ENCODE data around the gene HTR1E.

Gene HTR1E

GRCh38 chr6:86952991-86953390 is 15.7 kb downstream of the HTR1E start:
- no peaks in the 10 kb centered on the region for H3K9me3 ChIP-seq (ENCODE audit: control extremely low read depth in 1 of 5, control insufficient read depth in 4 of 5, insufficient read depth in 2 of 5, low read depth in 1 of 5, low read length in 4 of 5)
- H3K27me3 ChIP-seq (replicated peaks in 2 of 5; ENCODE audit: control insufficient read depth in 4 of 5, insufficient read depth in 5 of 5, low read length in 4 of 5), result peaks cover 0 to 2% (median 0%) of the 10 kb centered on the region in 5 experiments
- ChIA-PET POLR2A (no interaction called here), CTCF (no interaction called here)
- H3K36me3 ChIP-seq (ENCODE audit: control insufficient read depth in 4 of 4, insufficient read depth in 4 of 4, low read length in 3 of 4), result no peaks in the 10 kb centered on the region
- no CpG with 5 or more reads among the region's 1 CpG for WGBS (ENCODE audit: insufficient coverage)
- DNase-seq, result no peak
- no peak overlapping the region for H3K4me3 ChIP-seq (ENCODE audit: control insufficient read depth in 1 of 7, extremely low read depth in 1 of 7, insufficient read depth in 4 of 7, low read depth in 2 of 7, low read length in 6 of 7)
- H3K27ac ChIP-seq (ENCODE audit: insufficient read depth in 1 of 2, low read depth in 1 of 2, low read length in 2 of 2, poor library complexity in 1 of 2, severe bottlenecking in 2 of 2), result no peak overlapping the region
- no peaks in the 10 kb centered on the region for H3K4me1 ChIP-seq (ENCODE audit: control extremely low read depth in 1 of 4, control insufficient read depth in 4 of 4, insufficient read depth in 4 of 4, low read length in 3 of 4)

- ChIA-PET CTCF (no interaction called here), POLR2A (no interaction called here)
- Histone ChIP-seq H3K4me1 (ENCODE audit: control extremely low read depth in 1 of 4, control insufficient read depth in 4 of 4, insufficient read depth in 4 of 4, low read length in 3 of 4) (no peaks in the 10 kb centered on the region), H3K36me3 (ENCODE audit: control insufficient read depth in 4 of 4, insufficient read depth in 4 of 4, low read length in 3 of 4) (no peaks in the 10 kb centered on the region), H3K27me3 (replicated peaks in 2 of 5; ENCODE audit: control insufficient read depth in 4 of 5, insufficient read depth in 5 of 5, low read length in 4 of 5) (no peaks in the 10 kb centered on the region), H3K27ac (ENCODE audit: insufficient read depth in 1 of 2, low read depth in 1 of 2, low read length in 2 of 2, poor library complexity in 1 of 2, severe bottlenecking in 2 of 2) (no peak overlapping the region), H3K9me3 (ENCODE audit: control extremely low read depth in 1 of 5, control insufficient read depth in 4 of 5, insufficient read depth in 2 of 5, low read depth in 1 of 5, low read length in 4 of 5) (no peaks in the 10 kb centered on the region), H3K4me3 (ENCODE audit: control insufficient read depth in 1 of 7, extremely low read depth in 1 of 7, insufficient read depth in 4 of 7, low read depth in 2 of 7, low read length in 6 of 7) (no peak overlapping the region)
- 100% methylated on average over 1 of the region's 2 CpGs for WGBS (ENCODE audit: insufficient coverage)
- DNase-seq, result no peak
Measured at GRCh38 chr6:86959656-86960055, 22.3 kb downstream of the HTR1E start.

- H3K27me3 ChIP-seq (replicated peaks in 2 of 5; ENCODE audit: control insufficient read depth in 4 of 5, insufficient read depth in 5 of 5, low read length in 4 of 5), result peaks cover 0 to 2% (median 0%) of the 10 kb centered on the region in 5 experiments
- no peaks in the 10 kb centered on the region for H3K4me1 ChIP-seq (ENCODE audit: control extremely low read depth in 1 of 4, control insufficient read depth in 4 of 4, insufficient read depth in 4 of 4, low read length in 3 of 4)
- DNase-seq, result no peak
- no peaks in the 10 kb centered on the region for H3K36me3 ChIP-seq (ENCODE audit: control insufficient read depth in 4 of 4, insufficient read depth in 4 of 4, low read length in 3 of 4)
- no peak overlapping the region for H3K27ac ChIP-seq (ENCODE audit: insufficient read depth in 1 of 2, low read depth in 1 of 2, low read length in 2 of 2, poor library complexity in 1 of 2, severe bottlenecking in 2 of 2)
- H3K9me3 ChIP-seq (ENCODE audit: control extremely low read depth in 1 of 5, control insufficient read depth in 4 of 5, insufficient read depth in 2 of 5, low read depth in 1 of 5, low read length in 4 of 5), result no peaks in the 10 kb centered on the region
- CTCF ChIA-PET, result no interaction called here
- POLR2A ChIA-PET, result no interaction called here
- 94% methylated on average over 7 of the region's 8 CpGs for WGBS (ENCODE audit: insufficient coverage)
- no peak overlapping the region for H3K4me3 ChIP-seq (ENCODE audit: control insufficient read depth in 1 of 7, extremely low read depth in 1 of 7, insufficient read depth in 4 of 7, low read depth in 2 of 7, low read length in 6 of 7)
Measured at GRCh38 chr6:86961455-86962200, 24.3 kb downstream of the HTR1E start.

GRCh38 chr6:86963352-86963751 is 26.0 kb downstream of the HTR1E start:
- no CpG with 5 or more reads among the region's 2 CpGs for WGBS (ENCODE audit: insufficient coverage)
- DNase-seq, result no peak

GRCh38 chr6:86964029-86964579 is 26.8 kb downstream of the HTR1E start:
- Histone ChIP-seq H3K9me3 (ENCODE audit: control extremely low read depth in 1 of 5, control insufficient read depth in 4 of 5, insufficient read depth in 2 of 5, low read depth in 1 of 5, low read length in 4 of 5) (no peaks in the 10 kb centered on the region), H3K27ac (ENCODE audit: insufficient read depth in 1 of 2, low read depth in 1 of 2, low read length in 2 of 2, poor library complexity in 1 of 2, severe bottlenecking in 2 of 2) (no peak overlapping the region), H3K4me1 (ENCODE audit: control extremely low read depth in 1 of 4, control insufficient read depth in 4 of 4, insufficient read depth in 4 of 4, low read length in 3 of 4) (no peaks in the 10 kb centered on the region), H3K4me3 (ENCODE audit: control insufficient read depth in 1 of 7, extremely low read depth in 1 of 7, insufficient read depth in 4 of 7, low read depth in 2 of 7, low read length in 6 of 7) (no peak overlapping the region), H3K27me3 (replicated peaks in 2 of 5; ENCODE audit: control insufficient read depth in 4 of 5, insufficient read depth in 5 of 5, low read length in 4 of 5) (peaks cover 0 to 2% (median 0%) of the 10 kb centered on the region in 5 experiments), H3K36me3 (ENCODE audit: control insufficient read depth in 4 of 4, insufficient read depth in 4 of 4, low read length in 3 of 4) (no peaks in the 10 kb centered on the region)
- 84% methylated on average over 2 of the region's 4 CpGs for WGBS (ENCODE audit: insufficient coverage)
- ChIA-PET POLR2A (no interaction called here), CTCF (no interaction called here)
- DNase-seq, result no peak

More at GRCh38 chr6:86963352-86963751, 26.0 kb downstream of the HTR1E start:
- Histone ChIP-seq H3K27ac (ENCODE audit: insufficient read depth in 1 of 2, low read depth in 1 of 2, low read length in 2 of 2, poor library complexity in 1 of 2, severe bottlenecking in 2 of 2) (no peak overlapping the region), H3K4me3 (ENCODE audit: control insufficient read depth in 1 of 7, extremely low read depth in 1 of 7, insufficient read depth in 4 of 7, low read depth in 2 of 7, low read length in 6 of 7) (no peak overlapping the region), H3K9me3 (ENCODE audit: control extremely low read depth in 1 of 5, control insufficient read depth in 4 of 5, insufficient read depth in 2 of 5, low read depth in 1 of 5, low read length in 4 of 5) (no peaks in the 10 kb centered on the region), H3K27me3 (replicated peaks in 2 of 5; ENCODE audit: control insufficient read depth in 4 of 5, insufficient read depth in 5 of 5, low read length in 4 of 5) (peaks cover 0 to 2% (median 0%) of the 10 kb centered on the region in 5 experiments), H3K4me1 (ENCODE audit: control extremely low read depth in 1 of 4, control insufficient read depth in 4 of 4, insufficient read depth in 4 of 4, low read length in 3 of 4) (no peaks in the 10 kb centered on the region), H3K36me3 (ENCODE audit: control insufficient read depth in 4 of 4, insufficient read depth in 4 of 4, low read length in 3 of 4) (no peaks in the 10 kb centered on the region)
- ChIA-PET CTCF (no interaction called here), POLR2A (no interaction called here)

- no peak for DNase-seq
- Histone ChIP-seq H3K9me3 (ENCODE audit: control extremely low read depth in 1 of 5, control insufficient read depth in 4 of 5, insufficient read depth in 2 of 5, low read depth in 1 of 5, low read length in 4 of 5) (no peaks in the 10 kb centered on the region), H3K36me3 (ENCODE audit: control insufficient read depth in 4 of 4, insufficient read depth in 4 of 4, low read length in 3 of 4) (no peaks in the 10 kb centered on the region), H3K27ac (ENCODE audit: insufficient read depth in 1 of 2, low read depth in 1 of 2, low read length in 2 of 2, poor library complexity in 1 of 2, severe bottlenecking in 2 of 2) (no peak overlapping the region), H3K4me3 (ENCODE audit: control insufficient read depth in 1 of 7, extremely low read depth in 1 of 7, insufficient read depth in 4 of 7, low read depth in 2 of 7, low read length in 6 of 7) (no peak overlapping the region), H3K4me1 (ENCODE audit: control extremely low read depth in 1 of 4, control insufficient read depth in 4 of 4, insufficient read depth in 4 of 4, low read length in 3 of 4) (no peaks in the 10 kb centered on the region), H3K27me3 (replicated peaks in 2 of 5; ENCODE audit: control insufficient read depth in 4 of 5, insufficient read depth in 5 of 5, low read length in 4 of 5) (peaks cover 0 to 2% (median 0%) of the 10 kb centered on the region in 5 experiments)
- CTCF ChIA-PET, result no interaction called here
- POLR2A ChIA-PET, result no interaction called here
- 83% methylated on average over 1 of the region's 1 CpG for WGBS (ENCODE audit: insufficient coverage)
Measured at GRCh38 chr6:86966271-86966670, 28.9 kb downstream of the HTR1E start.

GRCh38 chr6:86969573-86969972 is 32.2 kb downstream of the HTR1E start:
- no peaks in the 10 kb centered on the region for H3K4me1 ChIP-seq (ENCODE audit: control extremely low read depth in 1 of 4, control insufficient read depth in 4 of 4, insufficient read depth in 4 of 4, low read length in 3 of 4)
- DNase-seq, result no peak
- H3K4me3 ChIP-seq (ENCODE audit: control insufficient read depth in 1 of 7, extremely low read depth in 1 of 7, insufficient read depth in 4 of 7, low read depth in 2 of 7, low read length in 6 of 7), result no peak overlapping the region
- H3K36me3 ChIP-seq (ENCODE audit: control insufficient read depth in 4 of 4, insufficient read depth in 4 of 4, low read length in 3 of 4), result no peaks in the 10 kb centered on the region
- peaks cover 0 to 2% (median 0%) of the 10 kb centered on the region in 5 experiments for H3K27me3 ChIP-seq (replicated peaks in 2 of 5; ENCODE audit: control insufficient read depth in 4 of 5, insufficient read depth in 5 of 5, low read length in 4 of 5)
- no peaks in the 10 kb centered on the region for H3K9me3 ChIP-seq (ENCODE audit: control extremely low read depth in 1 of 5, control insufficient read depth in 4 of 5, insufficient read depth in 2 of 5, low read depth in 1 of 5, low read length in 4 of 5)
- WGBS (ENCODE audit: insufficient coverage), result 100% methylated on average over 1 of the region's 4 CpGs
- POLR2A ChIA-PET, result no interaction called here
- CTCF ChIA-PET, result no interaction called here
- H3K27ac ChIP-seq (ENCODE audit: insufficient read depth in 1 of 2, low read depth in 1 of 2, low read length in 2 of 2, poor library complexity in 1 of 2, severe bottlenecking in 2 of 2), result no peak overlapping the region
